Kasumi-1 (cell line): ENCODE data around the gene SP140.
"Not testable (repeated sequence)": the region's sequence is repeated elsewhere in the genome, so short reads cannot be mapped to it uniquely, and the experiment has no call there.

Source experiments
- DNase-seq, 2 experiments: peaks; one replicate each; lab custom pipeline; 2025; lab: John Stamatoyannopoulos, UW

The SP140 gene

GRCh38 chr2:230225486-230225885 is at the start of gene SP140:
Gene SP140 (plus strand): TSS chr2:230225736. CDS start chr2:230225845, 109 bp downstream.
- no peak for DNase-seq

GRCh38 chr2:230176996-230177395 is 48.5 kb upstream of the SP140 start:
- DNase-seq: no peak

GRCh38 chr2:230178546-230179485 is 46.7 kb upstream of the SP140 start:
- no peak for DNase-seq

GRCh38 chr2:230179907-230180306 is 45.6 kb upstream of the SP140 start:
- no peak for DNase-seq

GRCh38 chr2:230181195-230181594 is 44.3 kb upstream of the SP140 start:
- DNase-seq: no peak

- no peak for DNase-seq
These were observed 40.6 kb upstream of the SP140 start for GRCh38 chr2:230184727-230185578.

- DNase-seq: no peak
These were observed 23.0 kb upstream of the SP140 start for GRCh38 chr2:230202430-230203109.

- DNase-seq: no peak
These were observed 22.3 kb upstream of the SP140 start for GRCh38 chr2:230203110-230203676.

- no peak for DNase-seq
These were observed 20.5 kb upstream of the SP140 start for GRCh38 chr2:230205034-230205433.

- DNase-seq: no peak
These were observed 19.8 kb upstream of the SP140 start for GRCh38 chr2:230205721-230206120.

- DNase-seq: no peak
These were observed 17.0 kb upstream of the SP140 start for GRCh38 chr2:230208576-230208975.

GRCh38 chr2:230209422-230210051 is 16.0 kb upstream of the SP140 start:
- DNase-seq: peak; percentile 14 to 23

GRCh38 chr2:230216489-230216888 is 9.0 kb upstream of the SP140 start:
- DNase-seq: peak; percentile 0 to 13

- no peak for DNase-seq
These were observed 8.1 kb upstream of the SP140 start for GRCh38 chr2:230217424-230217823.

GRCh38 chr2:230218421-230218820 is 7.1 kb upstream of the SP140 start:
- peak; percentile 69 to 75 for DNase-seq

- peak; percentile 66 to 71 for DNase-seq
These were observed 5.9 kb upstream of the SP140 start, which contains the start of gene SP110 for GRCh38 chr2:230219419-230220331. Gene SP110 (minus strand): TSS chr2:230219984. CDS start chr2:230216927, 3,057 bp downstream.

- no peak for DNase-seq
These were observed 5.1 kb upstream of the SP140 start for GRCh38 chr2:230220347-230220969.

GRCh38 chr2:230221493-230221892 is 4.0 kb upstream of the SP140 start:
- DNase-seq: no peak

GRCh38 chr2:230222829-230223228 is 2.7 kb upstream of the SP140 start:
- DNase-seq: not testable (repeated sequence)

GRCh38 chr2:230224458-230224857 is 1.1 kb upstream of the SP140 start:
- DNase-seq: no peak
